Panc1 (cell line): ENCODE results near the gene SEMA4B. TPM values are rescaled to one million over a fixed set of nuclear protein-coding genes. Genes with fewer than 3 reads are reported as not detected.

ENCODE experiments used
- ATAC-seq: fragments of 200-7000 bp; cut with Tn5 transposase; 2 replicates; pipeline ENCODE4 v1.9.1; 2020; ENCODE audit warnings: mild to moderate bottlenecking, moderate library complexity
- BruUV-seq: library from RNA; stranded (reverse); fragments of 400-500 nt; replicated peaks from 2 replicates; lab custom pipeline; 2021; lab: Mats Ljungman, UMichigan
- CTCF ChIA-PET: fragments of 300-600 bp; sonication (Branson Sonifier 250); formaldehyde crosslinking; loops from one replicate; lab custom pipeline; 2022; ENCODE audit warnings: antibody characterized with exemption; lab: Charles Lee
- POLR2A ChIA-PET: fragments of 300-600 bp; sonication (Branson Sonifier 250); formaldehyde crosslinking; loops from one replicate; lab custom pipeline; 2022; ENCODE audit warnings: antibody characterized with exemption; lab: Charles Lee
- DNase-seq: peaks from one replicate; pipeline ENCODE4 v3.0.0-alpha.2; 2010; ENCODE audit warnings: low read depth, low spot score
- H3K27ac ChIP-seq: 2 replicates; pipeline ENCODE4 v1.5.1; 2011; ENCODE audit warnings: mild to moderate bottlenecking, low read length, inconsistent platforms
- H3K27me3 ChIP-seq: fragments of 200-500 bp; sonication (Bioruptor generic); 2 replicates; pipeline ENCODE4 v1.6.0; 2014; ENCODE audit warnings: low read length, inconsistent platforms; ENCODE audit not compliant: control insufficient read depth, insufficient read depth
- H3K36me3 ChIP-seq: fragments of 200-500 bp; sonication (Bioruptor generic); 2 replicates; pipeline ENCODE4 v1.5.1; 2014; ENCODE audit warnings: inconsistent platforms, mild to moderate bottlenecking, low read length, moderate library complexity; ENCODE audit not compliant: control insufficient read depth, insufficient read depth
- H3K4me1 ChIP-seq: 2 replicates; pipeline ENCODE4 v1.5.1; 2011; ENCODE audit warnings: inconsistent platforms, mild to moderate bottlenecking, low read length, moderate library complexity; ENCODE audit not compliant: control insufficient read depth, insufficient read depth
- H3K4me3 ChIP-seq, 2 experiments: 2 replicates each; pipeline ENCODE4 v1.5.1; 2011 to 2012; ENCODE audit warnings: low read depth in 2 of 2, low read length in 2 of 2, mild to moderate bottlenecking in 2 of 2, inconsistent platforms in 1 of 2, moderate library complexity in 1 of 2
- H3K9me3 ChIP-seq: fragments of 200-500 bp; sonication (Bioruptor generic); 2 replicates; pipeline ENCODE4 v1.5.1; 2014; ENCODE audit warnings: low read depth, mild to moderate bottlenecking, inconsistent platforms, low read length, moderate library complexity; ENCODE audit not compliant: control insufficient read depth, insufficient read depth
- POLR2AphosphoS5 ChIP-seq: IDR thresholded peaks from 2 replicates; pipeline ENCODE4 v1.6.1; 2012; ENCODE audit warnings: mild to moderate bottlenecking, low read depth, low read length, moderate library complexity
- REST ChIP-seq, 2 experiments: IDR thresholded peaks; 2 replicates each; pipeline ENCODE4 v1.6.1; 2011 to 2012; ENCODE audit warnings: low read depth in 2 of 2, control low read depth in 1 of 2, low read length in 1 of 2, mild to moderate bottlenecking in 1 of 2, moderate library complexity in 1 of 2; ENCODE audit not compliant: insufficient read depth in 1 of 2
- SIN3A ChIP-seq: IDR thresholded peaks from 2 replicates; pipeline ENCODE4 v1.6.1; 2012; ENCODE audit warnings: low read depth, mild to moderate bottlenecking, low read length, moderate library complexity, borderline replicate concordance; ENCODE audit not compliant: insufficient read depth
- TCF7L2 ChIP-seq: IDR thresholded peaks from 2 replicates; pipeline ENCODE4 v1.6.1; 2011; ENCODE audit warnings: mild to moderate bottlenecking, low read depth, low read length, inconsistent platforms
- in situ Hi-C: cut with HindIII; loops from 2 replicates; pipeline ENCODE4 v1.10.0; 2016; ENCODE audit warnings: low sequenced_read_pairs, low pct_unique_long_range_greater_than_20kb
- intact Hi-C: fragments of 100-400 bp; cut with micrococcal nuclease; formaldehyde crosslinking; loops from one replicate; pipeline ENCODE4 v1.10.0; 2022; ENCODE audit not compliant: unreplicated experiment
- total RNA-seq: library from RNA; stranded (reverse); gene quantifications from one replicate; pipeline ENCODE4 v1.2.1, GENCODE V29; 2021; ENCODE audit not compliant: unreplicated experiment
- TF ChIP-seq, protein P1 (sequence below): fragments of 450-650 bp; IDR thresholded peaks from 2 replicates; pipeline ENCODE4 v1.5.1; 2017; ENCODE audit warnings: mild to moderate bottlenecking

Gene SEMA4B
- total RNA-seq, 1 experiment from 2014 or later = 600 TPM

DNA sequence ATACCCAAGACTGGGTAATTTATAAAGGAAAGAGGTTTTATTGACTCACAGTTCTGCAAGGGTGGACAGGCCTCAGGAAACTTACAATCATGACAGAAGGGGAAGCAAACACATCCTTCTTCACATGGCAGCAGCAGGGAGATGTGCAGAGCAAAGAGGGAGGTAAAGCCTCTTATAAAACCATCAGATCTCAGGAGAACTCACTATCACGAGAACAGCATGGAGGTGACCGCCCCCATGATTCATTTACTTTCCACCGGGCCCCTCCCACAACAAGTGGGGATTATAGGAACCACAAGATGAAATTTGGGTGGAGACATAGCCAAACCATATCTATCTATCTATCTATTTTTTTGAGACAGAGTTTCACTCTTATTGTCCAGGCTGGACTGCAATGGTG is 38.2 kb downstream of the SEMA4B start:
- intact Hi-C loops (no loop called here), in situ Hi-C loops (no loop called here)
- POLR2A ChIA-PET = no interaction called here
- no peak for DNase-seq
- Histone ChIP-seq H3K4me3 (no peak overlapping the region), H3K27ac (no peak overlapping the region), H3K36me3 (no peaks in the 10 kb centered on the region; the same call in 1 of the 2 replicates), H3K9me3 (no peaks in the 10 kb centered on the region), H3K27me3 (no peaks in the 10 kb centered on the region), H3K4me1 (peaks cover 7% of the 10 kb centered on the region)
- CTCF ChIA-PET = no interaction called here
- no peak for ATAC-seq
- TF ChIP-seq, protein P1, sequence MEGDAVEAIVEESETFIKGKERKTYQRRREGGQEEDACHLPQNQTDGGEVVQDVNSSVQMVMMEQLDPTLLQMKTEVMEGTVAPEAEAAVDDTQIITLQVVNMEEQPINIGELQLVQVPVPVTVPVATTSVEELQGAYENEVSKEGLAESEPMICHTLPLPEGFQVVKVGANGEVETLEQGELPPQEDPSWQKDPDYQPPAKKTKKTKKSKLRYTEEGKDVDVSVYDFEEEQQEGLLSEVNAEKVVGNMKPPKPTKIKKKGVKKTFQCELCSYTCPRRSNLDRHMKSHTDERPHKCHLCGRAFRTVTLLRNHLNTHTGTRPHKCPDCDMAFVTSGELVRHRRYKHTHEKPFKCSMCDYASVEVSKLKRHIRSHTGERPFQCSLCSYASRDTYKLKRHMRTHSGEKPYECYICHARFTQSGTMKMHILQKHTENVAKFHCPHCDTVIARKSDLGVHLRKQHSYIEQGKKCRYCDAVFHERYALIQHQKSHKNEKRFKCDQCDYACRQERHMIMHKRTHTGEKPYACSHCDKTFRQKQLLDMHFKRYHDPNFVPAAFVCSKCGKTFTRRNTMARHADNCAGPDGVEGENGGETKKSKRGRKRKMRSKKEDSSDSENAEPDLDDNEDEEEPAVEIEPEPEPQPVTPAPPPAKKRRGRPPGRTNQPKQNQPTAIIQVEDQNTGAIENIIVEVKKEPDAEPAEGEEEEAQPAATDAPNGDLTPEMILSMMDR = no peak
- TF ChIP-seq TCF7L2 (no peak), POLR2AphosphoS5 (no peak), REST (IDR thresholded peaks at IDR 0.05; ENCODE audit: insufficient read depth in 1 of 2, low read depth in 2 of 2, low read length in 1 of 2) (no peak), SIN3A (no peak)
- no TSS peak for BruUV-seq

GRCh38 chr15:90240856-90241255 is 39.7 kb downstream of the SEMA4B start:
- DNase-seq (no peak), ATAC-seq (0 out of 2 replicates have a peak, but pooled peaks have one; percentile 15)
- Histone ChIP-seq H3K4me3 (no peak overlapping the region), H3K9me3 (no peaks in the 10 kb centered on the region), H3K27ac (no peak overlapping the region), H3K27me3 (no peaks in the 10 kb centered on the region), H3K4me1 (no peaks in the 10 kb centered on the region), H3K36me3 (no peaks in the 10 kb centered on the region; the same call in 1 of the 2 replicates)
- ChIA-PET CTCF (no interaction called here), POLR2A (no interaction called here)
- no TSS peak for BruUV-seq
- intact Hi-C loops = no loop called here
- TF ChIP-seq REST (IDR thresholded peaks at IDR 0.05; ENCODE audit: insufficient read depth in 1 of 2, low read depth in 2 of 2, low read length in 1 of 2) (no peak), SIN3A (no peak)
- TF ChIP-seq, protein P1 = no peak
- in situ Hi-C loops = no loop called here
